Tibial artery (tissue), 4 donors: ENCODE measurements around the gene TIMM10.

Experiments used
- DNase-seq, 2 donors: peaks; one replicate each; pipeline ENCODE4 v3.0.0-alpha.2; 2019
- H3K27ac ChIP-seq, 2 donors: fragments of 200-600 bp; sonication (generic) in 1 of 2; 1 replicate in 1 of 2; 2 replicates in 1 of 2; pipeline ENCODE4 v1.5.1; 2018 to 2019; ENCODE audit warnings: mild to moderate bottlenecking in 1 of 2
- H3K27me3 ChIP-seq, 2 donors: fragments of 200-600 bp; sonication (generic) in 1 of 2; one replicate each; pipeline versions ENCODE4 v1.5.1 to v1.6.0; 2016 to 2019
- H3K36me3 ChIP-seq, 3 donors: fragments of 200-600 bp; sonication (generic) in 2 of 3; one replicate each; pipeline ENCODE4 v1.5.1; 2016 to 2019; ENCODE audit warnings: mild to moderate bottlenecking in 2 of 3
- H3K4me1 ChIP-seq, 4 donors: fragments of 200-600 bp; sonication (generic) in 2 of 4; 1 replicate in 3 of 4; 2 replicates in 1 of 4; pipeline ENCODE4 v1.5.1; 2016 to 2019
- H3K4me3 ChIP-seq, 2 donors: fragments of 200-600 bp; sonication (generic) in 1 of 2; 1 replicate in 1 of 2; 2 replicates in 1 of 2; pipeline ENCODE4 v1.5.1; 2018 to 2019; ENCODE audit warnings: mild to moderate bottlenecking in 2 of 2
- H3K9me3 ChIP-seq, 3 donors: fragments of 200-600 bp; sonication (generic) in 1 of 3; one replicate each; pipeline ENCODE4 v1.5.1; 2016 to 2019
- intact Hi-C: fragments of 100-400 bp; cut with DNase I; formaldehyde crosslinking; loops from one replicate; pipeline ENCODE4 v1.15.0; 2023; ENCODE audit warnings: low total_unique reads
- TF ChIP-seq, protein P1 (sequence below), 2 experiments: fragments of 200-600 bp in 1 of 2; fragments of 450-650 bp in 1 of 2; IDR thresholded peaks; one replicate each; pipeline ENCODE4 v1.5.1; 2017 to 2019; ENCODE audit warnings: antibody characterized with exemption in 2 of 2, mild to moderate bottlenecking in 1 of 2, moderate library complexity in 1 of 2

The TIMM10 gene

GRCh38 chr11:57491371-57492061 lies 39.0 kb downstream of the TIMM10 start:
- Histone ChIP-seq H3K9me3 (no peaks in the 10 kb centered on the region), H3K36me3 (peaks cover 37 to 63% (median 52%) of the 10 kb centered on the region in 3 donors)

GRCh38 chr11:57490456-57491248 lies 39.9 kb downstream of the TIMM10 start:
- H3K4me3 ChIP-seq: no peak overlapping the region
- no peak for DNase-seq
- H3K36me3 ChIP-seq: peaks cover 40 to 64% (median 56%) of the 10 kb centered on the region in 3 donors
- no peaks in the 10 kb centered on the region for H3K4me1 ChIP-seq
- TF ChIP-seq, protein P1, sequence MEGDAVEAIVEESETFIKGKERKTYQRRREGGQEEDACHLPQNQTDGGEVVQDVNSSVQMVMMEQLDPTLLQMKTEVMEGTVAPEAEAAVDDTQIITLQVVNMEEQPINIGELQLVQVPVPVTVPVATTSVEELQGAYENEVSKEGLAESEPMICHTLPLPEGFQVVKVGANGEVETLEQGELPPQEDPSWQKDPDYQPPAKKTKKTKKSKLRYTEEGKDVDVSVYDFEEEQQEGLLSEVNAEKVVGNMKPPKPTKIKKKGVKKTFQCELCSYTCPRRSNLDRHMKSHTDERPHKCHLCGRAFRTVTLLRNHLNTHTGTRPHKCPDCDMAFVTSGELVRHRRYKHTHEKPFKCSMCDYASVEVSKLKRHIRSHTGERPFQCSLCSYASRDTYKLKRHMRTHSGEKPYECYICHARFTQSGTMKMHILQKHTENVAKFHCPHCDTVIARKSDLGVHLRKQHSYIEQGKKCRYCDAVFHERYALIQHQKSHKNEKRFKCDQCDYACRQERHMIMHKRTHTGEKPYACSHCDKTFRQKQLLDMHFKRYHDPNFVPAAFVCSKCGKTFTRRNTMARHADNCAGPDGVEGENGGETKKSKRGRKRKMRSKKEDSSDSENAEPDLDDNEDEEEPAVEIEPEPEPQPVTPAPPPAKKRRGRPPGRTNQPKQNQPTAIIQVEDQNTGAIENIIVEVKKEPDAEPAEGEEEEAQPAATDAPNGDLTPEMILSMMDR (IDR thresholded peaks at IDR 0.05): no peak
- no peaks in the 10 kb centered on the region for H3K27me3 ChIP-seq
- intact Hi-C loops: loop anchor here (10.0 kb wide), 1 partner anchor 154 kb away; the partner anchor contains the start of gene YPEL4
- H3K27ac ChIP-seq: no peak overlapping the region
- H3K9me3 ChIP-seq: no peaks in the 10 kb centered on the region

More at GRCh38 chr11:57491371-57492061, 39.0 kb downstream of the TIMM10 start:
- Histone ChIP-seq H3K4me3 (no peak overlapping the region), H3K27me3 (no peaks in the 10 kb centered on the region), H3K27ac (no peak overlapping the region), H3K4me1 (no peaks in the 10 kb centered on the region)
- DNase-seq: no peak
- TF ChIP-seq, protein P1 (IDR thresholded peaks at IDR 0.05): peak in 1 of 2 experiments; percentile 44
- intact Hi-C loops: loop anchor here (2.0 to 10.0 kb wide), 2 partner anchors 35 to 153 kb away; partner anchors contain the start of gene YPEL4

- no peak for DNase-seq
- no peak overlapping the region for H3K4me3 ChIP-seq
- no peak overlapping the region for H3K27ac ChIP-seq
- peaks cover 0 to 5% (median 3%) of the 10 kb centered on the region in 4 donors for H3K4me1 ChIP-seq
- no peaks in the 10 kb centered on the region for H3K9me3 ChIP-seq
- H3K36me3 ChIP-seq: peaks cover 56 to 75% (median 74%) of the 10 kb centered on the region in 3 donors
- TF ChIP-seq, protein P1 (IDR thresholded peaks at IDR 0.05): no peak
- intact Hi-C loops: no loop called here
- H3K27me3 ChIP-seq: peaks cover 0 to 9% of the 10 kb centered on the region in 2 donors
These were observed 42.5 kb downstream of the TIMM10 start for GRCh38 chr11:57487920-57488659.

- Histone ChIP-seq H3K27ac (no peak overlapping the region), H3K4me1 (peaks cover 4 to 14% (median 10%) of the 10 kb centered on the region in 4 donors), H3K9me3 (no peaks in the 10 kb centered on the region), H3K27me3 (peaks cover 0 to 18% of the 10 kb centered on the region in 2 donors), H3K36me3 (peaks cover 56 to 75% (median 74%) of the 10 kb centered on the region in 3 donors), H3K4me3 (no peak overlapping the region)
- TF ChIP-seq, protein P1 (IDR thresholded peaks at IDR 0.05): no peak
- DNase-seq: no peak
- intact Hi-C loops: no loop called here
These were observed 43.4 kb downstream of the TIMM10 start for GRCh38 chr11:57487021-57487778.
